IMR-90 (cell line): ENCODE data around the gene DLX6. TPM values are rescaled to one million over a fixed set of nuclear protein-coding genes. Genes with fewer than 3 reads are reported as not detected.

ENCODE experiments used
- ATAC-seq: fragments of 200-7000 bp; cut with Tn5 transposase; 2 replicates; pipeline ENCODE4 v1.9.1; 2020; ENCODE audit warnings: low read depth, mild to moderate bottlenecking, moderate library complexity
- BruUV-seq: library from RNA; stranded (reverse); fragments of 400-500 nt; replicated peaks from 2 replicates; lab custom pipeline; 2021; lab: Mats Ljungman, UMichigan
- CTCF ChIA-PET: fragments of 300-600 bp; formaldehyde crosslinking; extraction: SDS; loops from one replicate; lab custom pipeline; 2021; ENCODE audit warnings: antibody characterized with exemption; lab: Yijun Ruan, JAX
- POLR2A ChIA-PET: fragments of 300-600 bp; sonication (Branson Sonifier 250); formaldehyde crosslinking; loops from one replicate; lab custom pipeline; 2022; ENCODE audit warnings: antibody characterized with exemption; ENCODE audit not compliant: unreplicated experiment; lab: Charles Lee
- DNase-seq: peaks from one replicate; pipeline ENCODE4 v3.0.0; 2013
- H2AFZ ChIP-seq: replicated peaks from 2 replicates; pipeline ENCODE3; 2013; ENCODE audit warnings: low read length, mild to moderate bottlenecking; ENCODE audit not compliant: poor library complexity
- H2AK5ac ChIP-seq: 2 replicates; pipeline ENCODE4 v1.6.1; 2013; ENCODE audit warnings: low read depth, low read length, inconsistent platforms
- H2AK9ac ChIP-seq: replicated peaks from 2 replicates; pipeline ENCODE3; 2013; ENCODE audit warnings: mild to moderate bottlenecking, low read depth, low read length, moderate library complexity; ENCODE audit not compliant: poor library complexity
- H2BK120ac ChIP-seq: 2 replicates; pipeline ENCODE4 v1.6.1; 2013; ENCODE audit warnings: low read depth, low read length, inconsistent platforms
- H2BK15ac ChIP-seq: 3 replicates; pipeline ENCODE4 v1.6.1; 2013; ENCODE audit warnings: low read depth, low read length, inconsistent platforms
- H2BK20ac ChIP-seq: 2 replicates; pipeline ENCODE4 v1.6.1; 2013; ENCODE audit warnings: low read depth, mild to moderate bottlenecking, inconsistent platforms, low read length, moderate library complexity
- H2BK5ac ChIP-seq: 2 replicates; pipeline ENCODE4 v1.6.1; 2013; ENCODE audit warnings: mild to moderate bottlenecking, low read depth, low read length, inconsistent platforms; ENCODE audit not compliant: poor library complexity, severe bottlenecking
- H3K14ac ChIP-seq: replicated peaks from 2 replicates; pipeline ENCODE4 v1.6.1; 2013; ENCODE audit warnings: low read depth, low read length, inconsistent platforms
- H3K18ac ChIP-seq: 2 replicates; pipeline ENCODE4 v1.6.1; 2013; ENCODE audit warnings: low read depth, low read length, control low read depth
- H3K23ac ChIP-seq: 2 replicates; pipeline ENCODE4 v1.6.1; 2013; ENCODE audit warnings: low read depth, low read length, inconsistent platforms
- H3K27ac ChIP-seq: 2 replicates; pipeline ENCODE4 v1.5.1; 2013; ENCODE audit warnings: mild to moderate bottlenecking, control low read depth, low read length; ENCODE audit not compliant: insufficient read depth
- H3K27me3 ChIP-seq: 2 replicates; pipeline ENCODE4 v1.6.1; 2013; ENCODE audit warnings: low read length; ENCODE audit not compliant: control insufficient read depth, insufficient read depth
- H3K36me3 ChIP-seq: 2 replicates; pipeline ENCODE4 v1.6.1; 2013; ENCODE audit warnings: low read length, mixed read lengths; ENCODE audit not compliant: control insufficient read depth, insufficient read depth
- H3K4ac ChIP-seq: 2 replicates; pipeline ENCODE4 v1.6.1; 2013; ENCODE audit warnings: low read depth, low read length, inconsistent platforms
- H3K4me1 ChIP-seq: 2 replicates; pipeline ENCODE4 v1.6.1; 2013; ENCODE audit warnings: low read length, mixed read lengths; ENCODE audit not compliant: control insufficient read depth, insufficient read depth
- H3K4me2 ChIP-seq: 2 replicates; pipeline ENCODE4 v1.6.1; 2013; ENCODE audit warnings: low read depth, mild to moderate bottlenecking, control low read depth, low read length, moderate library complexity
- H3K4me3 ChIP-seq: 2 replicates; pipeline ENCODE4 v1.5.1; 2013; ENCODE audit warnings: low read depth, mild to moderate bottlenecking, control low read depth, low read length, moderate library complexity; ENCODE audit not compliant: insufficient read depth
- H3K56ac ChIP-seq: 2 replicates; pipeline ENCODE4 v1.6.1; 2013; ENCODE audit warnings: low read length, inconsistent platforms; ENCODE audit not compliant: insufficient read depth; ENCODE audit errors: extremely low read depth
- H3K79me1 ChIP-seq, 2 experiments: 2 replicates each; pipeline ENCODE4 v1.6.1; 2013; ENCODE audit warnings: low read length in 2 of 2, inconsistent platforms in 1 of 2, low read depth in 1 of 2
- H3K9ac ChIP-seq: 2 replicates; pipeline ENCODE4 v1.6.1; 2013; ENCODE audit warnings: low read depth, low read length, control low read depth
- H3K9me1 ChIP-seq: 2 replicates; pipeline ENCODE4 v1.6.1; 2013; ENCODE audit warnings: low read length, inconsistent platforms; ENCODE audit not compliant: insufficient read depth
- H3K9me3 ChIP-seq: 2 replicates; pipeline ENCODE4 v1.6.1; 2013; ENCODE audit warnings: low read length; ENCODE audit not compliant: control insufficient read depth, insufficient read depth
- H4K20me1 ChIP-seq: 2 replicates; pipeline ENCODE4 v1.6.1; 2013; ENCODE audit warnings: low read length, inconsistent platforms; ENCODE audit not compliant: insufficient read depth
- H4K5ac ChIP-seq: 2 replicates; pipeline ENCODE4 v1.6.1; 2013; ENCODE audit warnings: mild to moderate bottlenecking, low read depth, low read length, control low read depth
- H4K8ac ChIP-seq, 2 experiments: 2 replicates each; pipeline ENCODE4 v1.6.1; 2013; ENCODE audit warnings: low read depth in 2 of 2, low read length in 2 of 2, control low read depth in 1 of 2, inconsistent platforms in 1 of 2
- H4K91ac ChIP-seq: 2 replicates; pipeline ENCODE4 v1.6.1; 2013; ENCODE audit warnings: low read depth, low read length, inconsistent platforms; ENCODE audit not compliant: insufficient read depth
- CEBPB ChIP-seq: IDR thresholded peaks from 2 replicates; pipeline ENCODE4 v1.6.1; 2012; ENCODE audit warnings: low read depth, low read length, improper control_type of control experiment
- CHD1 ChIP-seq: IDR thresholded peaks from 2 replicates; pipeline ENCODE4 v1.6.1; 2012; ENCODE audit warnings: low read depth, low read length, improper control_type of control experiment
- FOS ChIP-seq: fragments of 150-350 bp; IDR thresholded peaks from 2 replicates; pipeline ENCODE4 v1.6.1; 2016; ENCODE audit warnings: low read depth, low read length
- MXI1 ChIP-seq: IDR thresholded peaks from 2 replicates; pipeline ENCODE4 v1.6.1; 2012; ENCODE audit warnings: low read depth, mild to moderate bottlenecking, low read length, moderate library complexity, borderline replicate concordance
- NFE2L2 ChIP-seq: fragments of 150-350 bp; IDR thresholded peaks from 2 replicates; pipeline ENCODE4 v1.6.1; 2016; ENCODE audit warnings: low read depth, mild to moderate bottlenecking, low read length
- RAD21 ChIP-seq: IDR thresholded peaks from 2 replicates; pipeline ENCODE4 v1.6.1; 2012; ENCODE audit warnings: low read length, improper control_type of control experiment
- RCOR1 ChIP-seq: IDR thresholded peaks from 2 replicates; pipeline ENCODE4 v1.6.1; 2012; ENCODE audit warnings: mild to moderate bottlenecking, low read length, improper control_type of control experiment; ENCODE audit not compliant: insufficient replicate concordance
- SMC3 ChIP-seq: fragments of 150-350 bp; IDR thresholded peaks from 2 replicates; pipeline ENCODE4 v1.6.1; 2016; ENCODE audit warnings: low read depth, mild to moderate bottlenecking, antibody characterized with exemption, low read length, moderate library complexity
- WGBS, 2 experiments: methylation state at CpG; one replicate each; pipeline versions ENCODE4 v1.1.5 to v1.1.7; 2013; ENCODE audit warnings: missing lambda C conversion rate in 2 of 2; ENCODE audit not compliant: insufficient read length in 1 of 2; ENCODE audit errors: extremely low coverage in 2 of 2; 5-methylcytosine and 5-hydroxymethylcytosine counted together
- dilution Hi-C: fragments of 300-500 bp; cut with HindIII; formaldehyde crosslinking; loops from one replicate; pipeline ENCODE4 v1.14.3; 2018; ENCODE audit warnings: low sequenced_read_pairs; ENCODE audit not compliant: unreplicated experiment
- in situ Hi-C: fragments of 300-500 bp; cut with MboI; formaldehyde crosslinking; loops from 3 replicates; pipeline ENCODE4 v1.14.3; 2019; ENCODE audit warnings: low sequenced_read_pairs, inconsistent platforms, mixed read lengths
- intact Hi-C: fragments of 100-400 bp; cut with micrococcal nuclease; formaldehyde crosslinking; loops from 2 replicates; pipeline ENCODE4 v1.10.0; 2022
- polyA plus RNA-seq, 3 experiments: library from polyadenylated mRNA; depleted of rRNA; stranded (reverse); fragments of >200 nt; gene quantifications; 2 replicates each; pipeline ENCODE4 v1.2.3, GENCODE V29; 2012; ENCODE audit warnings: low replicate concordance in 1 of 3
- total RNA-seq: library from RNA; depleted of rRNA; stranded (reverse); fragments of >200 nt; gene quantifications from 2 replicates; pipeline ENCODE4 v1.2.3, GENCODE V29; 2012
- TF ChIP-seq, protein P1 (sequence below): fragments of 150-350 bp; IDR thresholded peaks from 2 replicates; pipeline ENCODE4 v1.6.1; 2016; ENCODE audit warnings: low read depth, mild to moderate bottlenecking, low read length, moderate library complexity, borderline replicate concordance
- TF ChIP-seq, protein P2 (sequence below): conservative IDR thresholded peaks from 2 replicates; pipeline ENCODE4 v1.5.1; 2012; ENCODE audit warnings: mild to moderate bottlenecking, low read depth, low read length, improper control_type of control experiment
- TF ChIP-seq, protein P3 (sequence below): fragments of 150-350 bp; IDR thresholded peaks from 2 replicates; pipeline ENCODE4 v1.6.1; 2017; ENCODE audit warnings: mild to moderate bottlenecking, antibody characterized with exemption, low read length, low read depth

The DLX6 gene
- total and polyA plus RNA-seq, 2 of the 4 experiments (the other 2 are of a cell fraction) = not detected

DNA sequence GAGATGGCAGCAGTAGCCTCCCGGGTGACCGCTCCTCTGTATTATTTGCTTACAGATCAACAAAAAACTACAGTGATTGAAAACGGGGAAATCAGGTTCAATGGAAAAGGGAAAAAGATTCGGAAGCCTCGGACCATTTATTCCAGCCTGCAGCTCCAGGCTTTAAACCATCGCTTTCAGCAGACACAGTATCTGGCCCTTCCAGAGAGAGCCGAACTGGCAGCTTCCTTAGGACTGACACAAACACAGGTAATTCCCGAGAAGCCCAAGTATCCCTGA is 2.2 kb downstream of the DLX6 start:
- H3K79me1 ChIP-seq = no peaks in the 10 kb centered on the region
- peaks cover 3% of the 10 kb centered on the region; the same call in 1 of the 2 replicates for H3K9me3 ChIP-seq
- H3K9ac ChIP-seq = no peak overlapping the region
- no peak overlapping the region for H2AK9ac ChIP-seq
- H3K56ac ChIP-seq = no peak overlapping the region
- H3K36me3 ChIP-seq = no peaks in the 10 kb centered on the region
- H3K4ac ChIP-seq = no peak overlapping the region
- no peak overlapping the region for H2BK120ac ChIP-seq
- H3K23ac ChIP-seq = no peak overlapping the region
- no peak overlapping the region for H2BK5ac ChIP-seq
- H3K27me3 ChIP-seq = peaks cover 69% of the 10 kb centered on the region
- H4K5ac ChIP-seq = no peak overlapping the region
- H4K20me1 ChIP-seq = no peaks in the 10 kb centered on the region
- H2BK15ac ChIP-seq = no peak overlapping the region
- DNase-seq (no peak), ATAC-seq (no peak)
- H2AK5ac ChIP-seq = no peak overlapping the region
- no peaks in the 10 kb centered on the region for H3K9me1 ChIP-seq
- no peak overlapping the region for H2AFZ ChIP-seq
- H3K4me2 ChIP-seq = no peak overlapping the region
- H4K8ac ChIP-seq = no peak overlapping the region
- H3K27ac ChIP-seq = no peak overlapping the region
- intact Hi-C loops (no loop called here), in situ Hi-C loops (no loop called here), dilution Hi-C loops (no loop called here)
- ChIA-PET POLR2A (no interaction called here), CTCF (no interaction called here)
- TF ChIP-seq FOS = no peak
- no peak for TF ChIP-seq CHD1
- no peak for TF ChIP-seq CEBPB
- TF ChIP-seq NFE2L2 = no peak
- TF ChIP-seq RCOR1 = no peak
- TF ChIP-seq, protein P1, sequence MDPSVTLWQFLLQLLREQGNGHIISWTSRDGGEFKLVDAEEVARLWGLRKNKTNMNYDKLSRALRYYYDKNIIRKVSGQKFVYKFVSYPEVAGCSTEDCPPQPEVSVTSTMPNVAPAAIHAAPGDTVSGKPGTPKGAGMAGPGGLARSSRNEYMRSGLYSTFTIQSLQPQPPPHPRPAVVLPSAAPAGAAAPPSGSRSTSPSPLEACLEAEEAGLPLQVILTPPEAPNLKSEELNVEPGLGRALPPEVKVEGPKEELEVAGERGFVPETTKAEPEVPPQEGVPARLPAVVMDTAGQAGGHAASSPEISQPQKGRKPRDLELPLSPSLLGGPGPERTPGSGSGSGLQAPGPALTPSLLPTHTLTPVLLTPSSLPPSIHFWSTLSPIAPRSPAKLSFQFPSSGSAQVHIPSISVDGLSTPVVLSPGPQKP = no peak
- TF ChIP-seq, protein P2, sequence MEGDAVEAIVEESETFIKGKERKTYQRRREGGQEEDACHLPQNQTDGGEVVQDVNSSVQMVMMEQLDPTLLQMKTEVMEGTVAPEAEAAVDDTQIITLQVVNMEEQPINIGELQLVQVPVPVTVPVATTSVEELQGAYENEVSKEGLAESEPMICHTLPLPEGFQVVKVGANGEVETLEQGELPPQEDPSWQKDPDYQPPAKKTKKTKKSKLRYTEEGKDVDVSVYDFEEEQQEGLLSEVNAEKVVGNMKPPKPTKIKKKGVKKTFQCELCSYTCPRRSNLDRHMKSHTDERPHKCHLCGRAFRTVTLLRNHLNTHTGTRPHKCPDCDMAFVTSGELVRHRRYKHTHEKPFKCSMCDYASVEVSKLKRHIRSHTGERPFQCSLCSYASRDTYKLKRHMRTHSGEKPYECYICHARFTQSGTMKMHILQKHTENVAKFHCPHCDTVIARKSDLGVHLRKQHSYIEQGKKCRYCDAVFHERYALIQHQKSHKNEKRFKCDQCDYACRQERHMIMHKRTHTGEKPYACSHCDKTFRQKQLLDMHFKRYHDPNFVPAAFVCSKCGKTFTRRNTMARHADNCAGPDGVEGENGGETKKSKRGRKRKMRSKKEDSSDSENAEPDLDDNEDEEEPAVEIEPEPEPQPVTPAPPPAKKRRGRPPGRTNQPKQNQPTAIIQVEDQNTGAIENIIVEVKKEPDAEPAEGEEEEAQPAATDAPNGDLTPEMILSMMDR = no peak
- TF ChIP-seq RAD21 = no peak
- no peak for TF ChIP-seq SMC3
- TF ChIP-seq MXI1 = no peak
- TF ChIP-seq, protein P3, sequence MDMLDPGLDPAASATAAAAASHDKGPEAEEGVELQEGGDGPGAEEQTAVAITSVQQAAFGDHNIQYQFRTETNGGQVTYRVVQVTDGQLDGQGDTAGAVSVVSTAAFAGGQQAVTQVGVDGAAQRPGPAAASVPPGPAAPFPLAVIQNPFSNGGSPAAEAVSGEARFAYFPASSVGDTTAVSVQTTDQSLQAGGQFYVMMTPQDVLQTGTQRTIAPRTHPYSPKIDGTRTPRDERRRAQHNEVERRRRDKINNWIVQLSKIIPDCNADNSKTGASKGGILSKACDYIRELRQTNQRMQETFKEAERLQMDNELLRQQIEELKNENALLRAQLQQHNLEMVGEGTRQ = no peak
- H3K4me3 ChIP-seq = no peak overlapping the region
- no TSS peak for BruUV-seq
- no peaks in the 10 kb centered on the region for H3K4me1 ChIP-seq
- 21% methylated on average over 3 of the region's 8 CpGs; no CpG with 5 or more reads in 1 of the 2 experiments for WGBS, 2 experiments
- H3K14ac ChIP-seq = no peak overlapping the region
- H4K91ac ChIP-seq = no peak overlapping the region
- H3K18ac ChIP-seq = no peak overlapping the region
- no peak overlapping the region for H2BK20ac ChIP-seq
